Endometrium (tissue), 2 donors: ENCODE measurements around the gene LRIT2.
"Not testable (repeated sequence)": the region's sequence is repeated elsewhere in the genome, so short reads cannot be mapped to it uniquely, and the experiment has no call there.

ENCODE experiments used
- FAIRE-seq: peaks from 2 replicates; lab custom pipeline; 2012; peaks lifted over from hg19 to GRCh38; lab: Jason Lieb, UNC
- donor health status: control.
- donor health status: control.

Gene LRIT2

GRCh38 chr10:84184517-84184916, 40.8 kb downstream of the LRIT2 start:
- FAIRE-seq: no peak

- no peak for FAIRE-seq
Measured at GRCh38 chr10:84181631-84182030, 43.7 kb downstream of the LRIT2 start.

GRCh38 chr10:84180386-84180785, 45.0 kb downstream of the LRIT2 start:
- FAIRE-seq: not testable (repeated sequence)

- FAIRE-seq: no peak
Measured at GRCh38 chr10:84179059-84179710, 46.2 kb downstream of the LRIT2 start.

- FAIRE-seq: no peak
Measured at GRCh38 chr10:84178160-84178609, 47.2 kb downstream of the LRIT2 start.

GRCh38 chr10:84177541-84178141, 47.7 kb downstream of the LRIT2 start:
- FAIRE-seq: no peak

- no peak for FAIRE-seq
Measured at GRCh38 chr10:84176836-84177474, 48.4 kb downstream of the LRIT2 start.

- FAIRE-seq: no peak
Measured at GRCh38 chr10:84176351-84176750, 49.0 kb downstream of the LRIT2 start.

- no peak for FAIRE-seq
Measured at GRCh38 chr10:84175436-84175835, 49.9 kb downstream of the LRIT2 start.

- FAIRE-seq: no peak
Measured at GRCh38 chr10:84173501-84173929, 51.8 kb downstream of the LRIT2 start, which contains the start of gene GPR15LG. TSS of gene GPR15LG (plus strand) at chr10:84173801. CDS start at chr10:84173852, 51 bp downstream.

GRCh38 chr10:84172467-84173356, 52.6 kb downstream of the LRIT2 start:
- no peak for FAIRE-seq

GRCh38 chr10:84171700-84172466, 53.5 kb downstream of the LRIT2 start:
- not testable (repeated sequence) for FAIRE-seq

- not testable (repeated sequence) for FAIRE-seq
Measured at GRCh38 chr10:84171237-84171636, 54.1 kb downstream of the LRIT2 start.
